Stimulated activated naive CD4-positive, alpha-beta T cell treated with Interleukin-2 at 50 U/mL for 16 hours (primary cell): ENCODE data around the gene OR7A17.

Source experiments
- DNase-seq: peaks from one replicate; lab custom pipeline; 2025; lab: John Stamatoyannopoulos, UW

The OR7A17 gene

DNA sequence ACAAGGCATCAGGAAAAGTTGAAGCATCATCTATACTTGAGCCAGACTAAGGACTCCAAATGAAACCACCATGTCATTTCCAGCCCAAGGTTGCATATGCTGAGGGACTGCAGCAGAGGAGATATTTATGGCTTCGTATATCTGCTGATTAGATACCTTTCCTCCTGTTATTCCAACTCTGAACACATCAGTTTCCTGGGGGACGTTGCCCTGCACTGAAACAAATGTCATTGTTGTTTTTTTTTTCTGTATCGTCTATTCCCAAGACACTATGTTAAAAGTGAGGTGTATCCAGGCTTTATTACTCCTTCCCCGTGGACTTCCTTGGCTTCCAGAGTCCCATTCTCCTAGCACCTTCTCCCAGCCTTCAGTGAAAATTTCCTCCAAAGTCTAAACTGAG is at the start of gene OR7A17:
Gene OR7A17 (minus strand): TSS at position 101 of the 400 bp plus-strand sequence. CDS start 4,777 bp downstream, outside the sequence.
- DNase-seq = no peak

DNA sequence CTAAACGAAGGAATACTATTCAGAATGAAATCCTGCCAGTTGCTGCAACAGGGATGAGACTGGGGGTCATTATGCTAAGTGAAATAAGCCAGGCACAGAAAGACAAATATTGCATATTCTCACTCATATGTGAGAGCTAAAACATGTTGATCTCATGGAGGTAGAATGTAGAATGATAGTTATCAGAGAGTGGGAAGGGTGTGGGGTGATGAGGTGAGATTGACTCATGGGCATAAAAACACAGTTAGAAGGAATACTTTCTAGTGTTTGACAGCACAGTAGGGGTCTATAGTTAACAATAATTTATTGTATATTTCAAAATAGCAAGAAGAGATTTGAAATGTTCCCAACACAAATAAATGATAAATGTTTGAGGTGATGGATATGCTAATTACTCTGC is 47.6 kb upstream of the OR7A17 start:
- DNase-seq = no peak

DNA sequence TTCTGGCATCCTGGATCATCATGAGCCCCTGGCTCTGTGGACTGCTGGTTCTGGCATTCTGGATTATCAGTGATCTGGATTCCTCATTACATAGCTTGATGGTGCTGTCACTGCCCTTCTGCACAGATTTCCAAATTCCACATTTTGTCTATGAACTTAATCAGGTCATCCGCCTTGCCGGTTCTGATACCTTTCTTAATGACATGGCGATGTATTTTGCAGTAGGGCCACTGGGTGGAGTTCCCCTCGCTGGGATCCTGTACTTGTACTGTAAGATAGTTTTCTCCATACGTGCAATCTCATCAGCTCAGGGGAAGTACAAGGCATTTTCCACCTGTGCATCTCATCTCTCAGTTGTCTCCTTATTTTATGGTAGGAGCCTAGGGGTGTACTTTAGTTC is 30.9 kb upstream of the OR7A17 start:
- DNase-seq = no peak

DNA sequence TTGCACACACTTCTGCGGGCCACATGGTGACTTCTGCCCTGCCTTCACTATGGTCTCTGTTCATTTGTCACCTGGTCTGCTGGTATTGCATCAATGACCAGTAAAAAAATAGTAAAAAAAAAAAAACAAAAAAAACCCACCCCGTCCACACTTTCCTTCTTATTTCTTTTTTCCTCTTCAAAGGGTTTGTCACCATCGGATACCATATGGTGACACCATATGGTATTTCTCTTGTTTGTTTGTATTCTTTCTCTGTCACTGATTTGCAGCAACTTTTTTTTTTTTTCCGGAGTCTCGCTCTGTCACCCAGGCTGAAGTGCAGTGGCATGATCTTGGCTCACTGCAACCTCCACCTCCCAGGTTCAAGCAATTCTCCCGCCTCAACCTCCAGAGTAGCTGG is 29.2 kb upstream of the OR7A17 start:
- DNase-seq = no peak

DNA sequence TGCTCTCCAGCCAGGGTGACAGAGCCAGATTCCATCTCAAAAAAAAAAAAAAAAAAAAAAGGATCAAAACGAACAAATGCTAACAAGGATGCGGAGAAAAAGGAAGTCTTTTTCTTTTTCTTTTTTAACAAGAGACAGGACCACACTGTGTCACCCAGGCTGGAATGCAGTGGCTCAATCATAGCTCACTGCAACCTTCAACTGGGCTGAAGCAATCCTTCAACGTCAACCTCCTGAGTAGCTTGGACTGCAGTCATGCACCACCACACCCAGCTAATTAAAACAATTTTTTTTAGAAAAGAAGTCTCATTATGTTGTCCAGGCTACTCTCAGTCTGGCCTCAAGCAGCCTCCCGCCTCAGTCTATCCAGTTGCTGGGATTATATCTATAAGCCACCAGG is 20.8 kb upstream of the OR7A17 start:
- DNase-seq = no peak

DNA sequence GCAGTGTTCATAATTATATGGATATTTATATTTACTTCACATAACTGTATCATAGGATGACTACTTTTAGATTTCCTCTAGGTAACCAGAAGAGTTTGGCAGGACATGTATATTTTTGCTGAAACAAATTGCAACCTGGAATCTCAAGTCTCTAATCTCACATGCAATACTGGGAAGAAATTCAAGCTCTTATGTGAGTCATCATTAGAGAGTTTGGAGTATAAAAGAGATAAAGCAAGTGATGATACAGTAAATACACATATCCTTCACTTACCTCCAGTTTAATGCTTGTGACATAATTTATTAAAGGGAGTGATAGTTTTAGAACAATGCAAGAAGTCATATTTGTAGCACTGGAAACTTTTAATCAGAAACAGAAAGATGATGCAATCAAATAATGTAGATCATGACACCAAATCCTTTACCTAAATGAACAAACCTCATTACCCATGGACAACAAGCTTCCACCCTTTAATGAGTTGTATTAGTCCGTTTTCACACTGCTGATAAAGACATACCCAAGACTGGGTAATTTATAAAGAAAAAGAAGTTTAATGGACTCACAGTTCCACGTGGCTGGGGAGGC is 15.8 kb upstream of the OR7A17 start:
- no peak for DNase-seq

DNA sequence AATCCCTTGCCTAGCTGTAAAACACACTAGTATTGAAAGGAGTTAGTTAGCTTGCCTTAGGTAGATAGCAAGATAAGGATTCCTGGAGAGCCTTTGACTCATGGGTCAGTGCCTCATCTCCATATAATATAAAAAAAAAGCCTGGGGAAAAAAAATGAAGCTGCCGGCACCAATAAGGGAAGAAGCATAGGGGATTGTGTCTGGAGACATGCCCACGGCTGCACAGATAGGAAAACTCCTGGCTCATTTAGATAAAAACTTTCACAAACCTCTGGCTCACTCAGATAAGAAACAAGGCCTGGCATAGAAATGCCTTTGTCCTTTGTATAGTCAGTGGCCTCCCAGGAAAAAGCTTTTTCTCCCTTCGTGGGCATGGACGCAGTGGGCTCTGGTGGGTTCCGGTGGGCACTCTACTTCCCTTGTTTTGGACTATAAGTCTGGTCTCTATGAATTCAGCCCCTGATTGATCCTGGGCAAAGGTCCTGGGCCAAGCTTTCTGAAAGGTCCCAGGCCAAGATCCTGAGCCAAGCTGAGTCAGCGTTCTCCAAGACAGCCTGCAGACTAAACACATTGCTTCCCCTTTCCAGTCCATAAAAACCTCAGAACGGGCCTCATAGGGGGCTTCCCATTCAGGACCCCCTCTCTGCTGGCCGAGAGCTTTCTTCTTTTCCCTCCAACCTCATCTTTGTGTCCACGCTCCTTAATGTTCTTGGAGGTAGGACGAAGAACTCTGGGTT is 4.9 kb upstream of the OR7A17 start:
- no peak for DNase-seq

DNA sequence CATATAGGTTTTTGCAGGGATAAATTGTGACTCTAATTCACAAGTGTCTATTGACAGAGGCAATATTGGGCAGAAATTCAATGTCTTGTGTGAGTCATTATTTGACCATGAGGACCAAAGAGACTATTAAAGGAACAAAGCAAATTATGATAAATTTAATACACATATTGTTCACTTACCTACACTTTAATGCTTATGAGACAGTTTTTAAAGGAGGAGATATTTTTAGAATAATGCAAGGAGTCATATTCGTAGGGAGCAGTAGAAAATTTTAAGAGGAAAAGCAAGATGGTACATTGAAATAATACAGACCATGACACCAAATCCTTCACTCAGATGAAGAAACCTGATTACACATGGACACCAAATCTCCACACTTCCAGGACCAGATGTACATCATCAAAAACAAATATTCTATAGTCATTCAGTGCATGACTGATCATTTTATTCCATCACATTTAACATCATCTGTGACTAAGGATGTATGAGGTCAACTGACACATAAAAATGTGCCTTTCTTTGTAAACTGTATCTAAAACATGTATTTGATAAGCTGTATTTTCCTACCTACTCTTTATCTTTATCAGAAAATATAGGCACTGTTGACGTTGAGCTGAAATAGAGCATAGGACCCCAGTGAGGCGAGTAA is 4.2 kb upstream of the OR7A17 start:
- DNase-seq = no peak

DNA sequence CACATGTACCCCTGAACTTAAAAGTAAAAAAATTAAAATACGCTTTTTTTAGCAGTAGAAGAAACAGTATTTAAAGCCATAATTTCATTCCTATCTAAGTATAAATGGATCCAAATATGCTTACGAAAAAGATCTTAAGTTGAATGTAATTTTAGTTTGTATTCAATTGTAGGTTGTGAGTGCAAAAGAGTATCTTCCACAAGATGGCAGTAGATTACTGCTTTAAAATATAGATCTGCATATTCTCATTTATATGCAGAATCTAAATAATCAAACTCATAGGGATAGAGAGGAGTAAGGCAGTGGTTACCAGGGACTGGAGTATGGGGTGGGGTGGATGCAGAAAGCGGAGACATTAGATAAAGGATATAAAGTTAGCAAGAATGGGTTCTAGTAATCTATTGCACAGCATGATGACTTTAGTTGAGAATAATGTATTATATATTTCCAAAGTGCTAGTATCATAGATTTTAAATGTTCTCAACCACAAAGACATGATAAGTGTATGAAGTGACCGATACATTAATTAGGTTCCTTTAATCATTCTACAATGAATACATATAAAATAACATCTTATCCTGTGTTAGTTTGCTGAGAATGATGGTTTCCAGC is 14.2 kb downstream of the OR7A17 start:
- DNase-seq = no peak

DNA sequence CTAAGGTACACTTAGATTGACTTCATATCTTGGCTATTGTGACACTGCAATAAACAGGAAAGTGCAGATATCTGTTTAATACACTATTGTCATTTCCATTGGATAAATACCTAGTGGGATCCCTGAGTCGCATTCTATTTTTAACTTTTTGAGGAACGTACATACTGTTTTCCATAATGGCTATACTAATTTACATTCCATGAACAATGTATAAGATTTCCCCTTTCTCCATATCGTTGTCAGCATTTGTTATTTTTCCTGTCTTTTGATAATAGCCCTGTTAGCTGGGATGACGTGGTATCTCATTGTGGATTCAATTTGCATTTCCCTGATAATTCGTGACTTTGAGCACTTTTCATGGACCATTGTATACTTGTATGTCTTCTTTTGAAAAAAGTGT is 17.4 kb downstream of the OR7A17 start:
- DNase-seq = no peak

DNA sequence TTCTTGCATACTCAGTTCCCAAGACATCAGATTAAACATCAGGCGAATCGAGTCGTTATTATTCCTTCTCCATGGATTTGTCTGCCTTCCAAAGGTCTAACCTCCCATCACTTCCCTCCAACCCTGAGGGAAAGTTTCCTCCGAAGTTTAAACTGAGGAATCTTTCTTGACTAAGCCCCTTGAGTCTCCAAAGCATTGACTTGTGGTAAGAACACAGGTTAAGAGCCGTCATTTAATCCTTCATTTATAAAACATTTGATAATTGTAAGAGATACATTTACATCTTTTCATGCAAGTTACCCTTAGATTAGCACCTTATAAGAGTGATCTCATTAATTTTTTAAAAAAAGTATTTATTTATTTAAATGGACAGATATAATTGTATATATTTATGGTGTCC is 37.1 kb downstream of the OR7A17 start, which contains the start of gene OR7A10:
Gene OR7A10 (minus strand): TSS at position 101 of the 400 bp plus-strand sequence. CDS start 7,045 bp downstream, outside the sequence.
- no peak for DNase-seq

DNA sequence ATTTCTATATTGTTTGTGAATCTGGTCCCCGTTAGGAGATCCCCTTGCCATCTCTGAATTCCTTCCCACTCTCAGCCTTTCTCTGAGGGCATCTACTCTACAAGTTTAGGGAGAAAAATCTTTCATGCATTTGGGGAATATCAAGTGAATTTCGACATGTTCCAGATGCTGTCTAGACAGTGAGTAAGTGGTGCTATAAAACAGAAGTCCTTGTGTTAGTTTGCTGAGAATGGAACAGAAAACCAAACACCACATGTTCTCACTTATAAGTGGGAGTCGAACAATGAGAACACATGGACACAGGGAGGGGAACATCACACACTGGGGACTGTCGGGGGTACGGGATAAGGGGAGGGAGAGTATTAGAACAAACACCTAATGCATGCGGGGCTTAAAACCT is 42.4 kb downstream of the OR7A17 start:
- no peak for DNase-seq

DNA sequence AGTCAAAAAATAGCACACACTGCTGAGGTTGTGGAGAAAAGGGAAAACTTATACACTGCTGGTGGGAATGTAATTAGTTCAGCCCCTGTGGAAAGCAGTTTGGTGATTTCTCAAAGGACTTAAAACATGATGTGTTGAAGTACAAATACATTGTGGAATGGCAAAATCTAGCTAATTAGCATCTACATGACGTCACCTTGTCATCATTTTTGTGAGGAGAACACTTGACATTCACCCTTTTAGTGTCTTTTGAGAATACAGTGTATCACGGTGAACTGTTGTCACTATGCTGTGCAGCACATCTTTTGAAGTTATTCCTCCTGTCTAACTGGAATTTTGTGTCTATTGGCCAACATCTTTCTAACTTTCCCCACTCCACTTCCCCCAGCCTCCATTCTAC is 42.8 kb downstream of the OR7A17 start:
- no peak for DNase-seq

DNA sequence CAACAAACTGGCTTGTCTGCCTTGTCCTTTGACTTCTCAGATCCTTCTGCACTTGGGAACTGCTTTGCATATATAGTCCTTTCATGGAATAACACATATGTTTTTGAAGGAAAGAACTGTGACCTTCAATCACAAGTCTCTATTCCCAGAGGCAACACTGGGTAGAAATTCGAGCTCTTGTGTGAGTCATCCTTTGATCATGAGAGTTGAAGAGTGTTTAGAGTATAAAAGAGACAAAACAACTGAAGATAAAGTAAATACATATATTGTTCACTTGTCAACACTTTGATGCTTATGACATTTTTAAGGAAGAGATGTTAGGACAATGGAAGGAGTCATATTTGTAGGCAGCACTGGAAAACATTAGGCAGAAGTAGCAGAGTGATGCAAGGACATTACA is 45.7 kb downstream of the OR7A17 start:
- no peak for DNase-seq

DNA sequence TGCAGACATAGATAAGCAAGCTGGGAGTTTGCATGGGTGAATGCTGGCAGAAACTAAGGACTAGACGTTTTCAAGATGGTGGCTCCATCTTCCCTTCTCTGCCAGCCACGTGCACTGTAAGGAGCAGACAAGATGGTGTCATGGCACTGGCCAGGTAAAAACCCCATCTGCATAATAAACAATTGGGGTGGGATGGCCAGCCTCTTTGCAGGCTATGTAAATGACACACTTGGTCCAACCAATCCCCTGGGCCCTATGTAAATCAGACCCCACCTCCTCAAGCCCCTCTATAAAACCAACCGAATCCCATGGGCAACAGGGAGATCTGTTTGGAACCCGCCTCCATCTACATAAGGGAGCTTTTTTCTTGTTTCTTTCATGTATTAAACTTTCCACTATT is 48.5 kb downstream of the OR7A17 start:
- DNase-seq = no peak

DNA sequence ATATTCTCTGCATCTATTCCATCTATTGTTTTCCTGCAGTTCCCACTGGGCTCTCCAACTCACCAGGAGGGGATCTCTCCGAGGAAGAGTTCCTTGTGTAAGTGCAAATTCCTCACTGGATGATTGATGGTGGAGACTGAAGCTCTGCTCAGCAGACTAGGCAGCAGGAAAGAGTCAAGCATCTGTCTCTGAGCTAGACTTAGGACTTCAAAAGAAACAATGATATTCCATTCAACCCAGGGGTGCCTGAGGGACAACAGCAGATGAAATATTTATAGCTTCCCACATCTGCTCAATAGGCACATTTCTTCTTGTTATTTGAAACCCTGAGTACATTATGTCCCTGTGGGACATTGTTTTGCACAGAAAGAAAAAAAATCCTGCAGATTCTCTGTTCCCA is 50.9 kb downstream of the OR7A17 start, which contains the start of the genes OR7A5 and OR7C1:
Gene OR7A5 (minus strand): TSS at position 175 of the 400 bp plus-strand sequence. CDS start 6,944 bp downstream, outside the sequence.
Gene OR7C1 (minus strand): TSS at position 175 of the 400 bp plus-strand sequence. CDS start 35,049 bp downstream, outside the sequence.
- no peak for DNase-seq

DNA sequence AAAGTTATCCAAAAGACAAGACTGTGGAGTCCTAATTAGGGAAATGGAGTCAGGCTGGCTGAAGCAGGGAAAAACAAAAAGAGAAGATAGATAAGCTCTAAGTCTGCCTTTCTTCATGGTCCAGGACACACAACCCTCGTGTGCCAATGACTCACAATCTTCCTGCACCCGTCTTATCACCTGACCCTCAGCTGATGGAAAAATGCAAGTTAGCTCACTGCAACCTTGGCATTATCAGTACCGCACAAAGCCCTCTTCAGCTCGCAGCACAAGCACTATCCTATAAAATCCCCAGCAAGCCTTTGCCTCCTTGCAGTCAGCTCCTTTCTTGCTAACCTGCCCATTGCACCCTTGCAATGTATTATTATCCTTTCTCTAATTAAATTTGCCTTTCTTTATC is 55.2 kb downstream of the OR7A17 start:
- no peak for DNase-seq
